HFF-Myc (cell line): ENCODE data around the gene CHTF8.

Experiments
- DNase-seq: peaks from one replicate; pipeline ENCODE4 v3.0.0-alpha.2; 2011; ENCODE audit warnings: low read depth; ENCODE audit errors: extremely low read depth
- H3K4me3 ChIP-seq: replicated peaks from 2 replicates; pipeline ENCODE4 v1.5.1; 2011; ENCODE audit warnings: low read depth, mild to moderate bottlenecking, control low read depth, low read length
- CTCF ChIP-seq: IDR thresholded peaks from 2 replicates; pipeline ENCODE4 v1.5.1; 2012; ENCODE audit warnings: mild to moderate bottlenecking, low read depth, low read length, control low read depth; ENCODE audit errors: missing control alignments

Gene CHTF8

GRCh38 chr16:69132424-69133252 lies at the start of gene CHTF8, which contains the start of gene UTP4:
CHTF8 (minus strand) TSS chr16:69132588; CDS start chr16:69121458, 11,130 bp downstream.
UTP4 (plus strand) TSS chr16:69132649; CDS start chr16:69133460, 811 bp downstream.
- DNase-seq: no peak
- peak within 1 kb of the TSS; percentile 99 for H3K4me3 ChIP-seq
- no peak for TF ChIP-seq CTCF

- no peak for DNase-seq
- TF ChIP-seq CTCF: no peak
- no peak overlapping the region for H3K4me3 ChIP-seq
Observed at GRCh38 chr16:69180011-69180338, 47.6 kb upstream of the CHTF8 start.

GRCh38 chr16:69179328-69180010 lies 47.1 kb upstream of the CHTF8 start:
- H3K4me3 ChIP-seq: no peak overlapping the region
- peak; percentile 89 for DNase-seq
- TF ChIP-seq CTCF: no peak

GRCh38 chr16:69176033-69176800 lies 43.8 kb upstream of the CHTF8 start:
- no peak overlapping the region for H3K4me3 ChIP-seq
- no peak for DNase-seq
- no peak for TF ChIP-seq CTCF

GRCh38 chr16:69171325-69172084 lies 39.1 kb upstream of the CHTF8 start:
- TF ChIP-seq CTCF: no peak
- no peak for DNase-seq
- H3K4me3 ChIP-seq: no peak overlapping the region
